HepG2 (cell line): ENCODE results near the gene SENP5. TPM values are rescaled to one million over a fixed set of nuclear protein-coding genes. Genes with fewer than 3 reads are reported as not detected.

ENCODE experiments used
- ATF7 ChIP-seq, 2 experiments: fragments of 450-650 bp in 1 of 2; sonication (generic) in 1 of 2; formaldehyde crosslinking in 1 of 2; IDR thresholded peaks; 2 replicates each; pipeline versions ENCODE4 v1.4.0 to v1.6.1; 2016 to 2020; ENCODE audit warnings: antibody characterized with exemption in 1 of 2, mild to moderate bottlenecking in 1 of 2, missing genetic modification reagents in 1 of 2
- CC2D1A ChIP-seq: sonication (generic); formaldehyde crosslinking; IDR thresholded peaks from 2 replicates; pipeline ENCODE4 v1.8.1; 2023; ENCODE audit warnings: mild to moderate bottlenecking, missing genetic modification reagents
- FOSL2 ChIP-seq: sonication (generic); formaldehyde crosslinking; IDR thresholded peaks from 2 replicates; pipeline ENCODE4 v1.4.0; 2020; ENCODE audit warnings: missing genetic modification reagents
- GABPB1 ChIP-seq: IDR thresholded peaks from 2 replicates; pipeline ENCODE4 v1.6.1; 2016; ENCODE audit warnings: mild to moderate bottlenecking, missing genetic modification reagents, moderate library complexity, missing compliant biosample characterization
- HMGA1 ChIP-seq: sonication (generic); formaldehyde crosslinking; conservative IDR thresholded peaks from 2 replicates; pipeline ENCODE4 v1.4.0; 2020; ENCODE audit warnings: missing genetic modification reagents
- JUND ChIP-seq: sonication (generic); formaldehyde crosslinking; IDR thresholded peaks from 2 replicates; pipeline ENCODE4 v1.8.0; 2022; ENCODE audit warnings: mild to moderate bottlenecking, missing genetic modification reagents
- KLF11 ChIP-seq: IDR thresholded peaks from 2 replicates; pipeline ENCODE4 v1.6.1; 2016; ENCODE audit warnings: missing compliant biosample characterization
- KMT2A ChIP-seq: sonication (generic); formaldehyde crosslinking; IDR thresholded peaks from 2 replicates; pipeline ENCODE4 v1.4.0; 2020; ENCODE audit warnings: missing genetic modification reagents
- MXD4 ChIP-seq: IDR thresholded peaks from 2 replicates; pipeline ENCODE4 v1.6.1; 2016; ENCODE audit warnings: mild to moderate bottlenecking, missing biosample characterization, missing genetic modification reagents
- NFE2L1 ChIP-seq: sonication (generic); formaldehyde crosslinking; IDR thresholded peaks from 2 replicates; pipeline ENCODE4 v1.4.0; 2020; ENCODE audit warnings: missing genetic modification reagents, mild to moderate bottlenecking, borderline replicate concordance
- PTBP1 ChIP-seq: fragments of 200-400 bp; formaldehyde crosslinking; IDR thresholded peaks from 2 replicates; pipeline ENCODE4 v1.6.1; 2018; ENCODE audit warnings: low read length, low read depth; ENCODE audit not compliant: poor library complexity, severe bottlenecking
- RFX1 ChIP-seq: fragments of 450-650 bp; IDR thresholded peaks from 2 replicates; pipeline ENCODE4 v1.6.1; 2017
- RXRB ChIP-seq: IDR thresholded peaks from 2 replicates; pipeline ENCODE4 v1.6.1; 2016; ENCODE audit warnings: borderline replicate concordance, missing genetic modification reagents, missing compliant biosample characterization
- SRSF1 ChIP-seq: fragments of 200-400 bp; formaldehyde crosslinking; optimal IDR thresholded peaks from 2 replicates; pipeline ENCODE3; 2017; ENCODE audit warnings: mild to moderate bottlenecking, low read depth, low read length, moderate library complexity
- SSRP1 ChIP-seq: IDR thresholded peaks from 2 replicates; pipeline ENCODE4 v1.6.1; 2016; ENCODE audit warnings: control low read depth
- TRIM24 ChIP-seq: sonication (generic); formaldehyde crosslinking; IDR thresholded peaks from 2 replicates; pipeline ENCODE4 v1.8.0; 2022; ENCODE audit warnings: mild to moderate bottlenecking, missing genetic modification reagents
- XRCC5 ChIP-seq: fragments of 200-400 bp; formaldehyde crosslinking; optimal IDR thresholded peaks from 2 replicates; pipeline ENCODE3; 2017; ENCODE audit warnings: mild to moderate bottlenecking, low read length
- ZFP90 ChIP-seq: sonication (generic); formaldehyde crosslinking; IDR thresholded peaks from 2 replicates; pipeline ENCODE4 v1.8.0; 2022; ENCODE audit warnings: missing genetic modification reagents, mild to moderate bottlenecking, inconsistent platforms, borderline replicate concordance
- ZGPAT ChIP-seq: IDR thresholded peaks from 2 replicates; pipeline ENCODE4 v1.6.1; 2016; ENCODE audit warnings: mild to moderate bottlenecking
- ZKSCAN5 ChIP-seq: sonication (generic); formaldehyde crosslinking; IDR thresholded peaks from 2 replicates; pipeline ENCODE4 v1.5.1; 2020; ENCODE audit warnings: mild to moderate bottlenecking, missing genetic modification reagents
- ZNF263 ChIP-seq: sonication (generic); formaldehyde crosslinking; IDR thresholded peaks from 2 replicates; pipeline ENCODE4 v1.4.0; 2020; ENCODE audit warnings: missing genetic modification reagents
- ZNF530 ChIP-seq: sonication (generic); formaldehyde crosslinking; IDR thresholded peaks from 2 replicates; pipeline ENCODE4 v1.5.0; 2020; ENCODE audit warnings: low read depth, mild to moderate bottlenecking, missing genetic modification reagents
- ZNF615 ChIP-seq: sonication (generic); formaldehyde crosslinking; IDR thresholded peaks from 2 replicates; pipeline ENCODE4 v1.5.0; 2020; ENCODE audit warnings: mild to moderate bottlenecking, missing genetic modification reagents, borderline replicate concordance
- ZNF644 ChIP-seq: IDR thresholded peaks from 2 replicates; pipeline ENCODE4 v1.6.1; 2016; ENCODE audit warnings: low read depth
- ZNF790 ChIP-seq: sonication (generic); formaldehyde crosslinking; IDR thresholded peaks from 2 replicates; pipeline ENCODE4 v1.8.0; 2022; ENCODE audit warnings: missing genetic modification reagents, mild to moderate bottlenecking, borderline replicate concordance
- ZNF879 ChIP-seq: sonication (generic); formaldehyde crosslinking; IDR thresholded peaks from 2 replicates; pipeline ENCODE4 v1.8.1; 2023; ENCODE audit warnings: missing genetic modification reagents
- ZSCAN29 ChIP-seq: sonication (generic); formaldehyde crosslinking; conservative IDR thresholded peaks from 2 replicates; pipeline ENCODE4 v1.4.0; 2020; ENCODE audit warnings: mild to moderate bottlenecking, missing genetic modification reagents
- polyA plus RNA-seq, 8 experiments: library from polyadenylated mRNA; depleted of rRNA in 3 of 8; stranded (reverse) in 7 of 8; unstranded in 1 of 8; fragments of >200 nt; fragmentation: Illumina TruSeq in 4 of 8; extraction: Trizol in 4 of 8; gene quantifications; 2 replicates each; pipeline versions ENCODE4 v1.2.1 to v1.2.3, GENCODE V29; 2011 to 2016; ENCODE audit warnings: low read depth in 4 of 8, missing spikeins in 1 of 8, mixed read lengths in 1 of 8; ENCODE audit not compliant: insufficient read depth in 1 of 8
- total RNA-seq, 5 experiments: library from RNA; depleted of rRNA; stranded (reverse); fragments of >200 nt; fragmentation: Illumina TruSeq; extraction: Trizol; gene quantifications; 2 replicates each; pipeline ENCODE4 v1.2.3, GENCODE V29; 2016; ENCODE audit warnings: low read depth in 1 of 5
- TF ChIP-seq, protein P1 (sequence below): IDR thresholded peaks from 2 replicates; pipeline ENCODE4 v1.6.1; 2016; ENCODE audit warnings: low read depth
- TF ChIP-seq, protein P2 (sequence below): sonication (generic); formaldehyde crosslinking; IDR thresholded peaks from 2 replicates; pipeline ENCODE4 v1.5.1; 2020; ENCODE audit warnings: missing genetic modification reagents, mild to moderate bottlenecking, borderline replicate concordance

SENP5 gene
- total and polyA plus RNA-seq, 2 of the 13 experiments (the other 11 are each of a cell fraction or from before 2014, with no cell fraction given) = 17.6 to 30.9 TPM

DNA sequence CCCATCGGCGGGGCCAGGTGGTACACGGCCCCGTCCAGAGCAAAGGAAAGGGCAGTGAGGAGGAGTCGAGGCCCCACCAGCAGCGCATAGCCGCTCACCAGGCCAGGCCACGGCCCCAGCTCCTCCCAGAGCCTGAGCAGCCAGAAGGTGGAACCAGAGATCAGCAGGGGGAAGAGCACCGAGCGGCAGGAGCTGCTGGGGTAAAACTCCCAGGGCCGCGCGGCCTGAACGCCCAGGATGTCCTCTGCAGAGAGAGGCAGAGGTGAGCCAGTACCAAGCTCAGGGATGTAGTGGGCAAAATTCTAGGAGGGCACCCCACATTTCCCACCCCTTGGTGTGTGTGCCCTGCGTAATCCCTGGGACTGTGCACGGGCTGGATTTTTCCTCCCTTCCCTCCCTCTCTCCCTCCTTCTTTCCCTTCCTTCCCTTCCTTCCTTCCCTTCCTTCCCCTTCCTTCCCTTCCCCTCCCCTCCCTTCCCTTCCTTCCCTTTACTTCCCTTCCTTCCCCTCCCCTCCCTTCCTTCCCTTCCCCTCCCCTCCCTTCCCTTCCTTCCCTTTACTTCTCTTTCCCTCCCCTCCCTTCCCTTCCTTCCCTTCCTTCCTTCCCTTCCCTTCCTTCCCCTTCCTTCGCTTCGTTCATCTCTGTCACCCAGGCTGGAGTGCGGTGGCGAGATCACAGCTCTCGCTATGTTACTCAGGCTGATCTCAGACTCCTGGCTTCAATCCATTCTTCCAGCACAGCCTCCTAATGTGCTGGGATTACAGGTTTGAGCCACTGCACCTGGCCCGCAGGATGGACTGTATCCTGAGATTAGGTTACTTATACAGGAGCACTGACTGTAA, 80.9 kb downstream of the SENP5 start (continued):
- TF ChIP-seq GABPB1 (peak; percentile 40; the same call in 1 of the 2 replicates), ZGPAT (CRISPR knock-in tag) (peak; percentile 17; the same call in 1 of the 2 replicates), KMT2A (CRISPR knock-in tag) (no peak), SRSF1 (no peak), ZSCAN29 (CRISPR knock-in tag) (no peak), SSRP1 (CRISPR knock-in tag) (no peak), ZNF530 (CRISPR knock-in tag) (no peak), ZNF644 (no peak), ZNF879 (CRISPR knock-in tag) (no peak), ZNF615 (CRISPR knock-in tag) (no peak), CC2D1A (CRISPR knock-in tag) (no peak), KLF11 (CRISPR knock-in tag) (no peak), TRIM24 (CRISPR knock-in tag) (no peak), MXD4 (CRISPR knock-in tag) (no peak), FOSL2 (CRISPR knock-in tag) (no peak), ZKSCAN5 (CRISPR knock-in tag) (no peak), ZNF790 (CRISPR knock-in tag) (no peak), ATF7 (IDR thresholded peaks at IDR 0.05) (no peak), ATF7 (CRISPR knock-in tag; IDR thresholded peaks at IDR 0.05) (no peak), JUND (CRISPR knock-in tag) (no peak), RFX1 (no peak), XRCC5 (no peak), ZFP90 (CRISPR knock-in tag) (no peak), RXRB (0 out of 2 replicates have a peak, but pooled peaks have one; percentile 50), NFE2L1 (CRISPR knock-in tag) (no peak), ZNF263 (CRISPR knock-in tag) (peak; percentile 79), PTBP1 (no peak), HMGA1 (no peak)
- TF ChIP-seq, protein P1, sequence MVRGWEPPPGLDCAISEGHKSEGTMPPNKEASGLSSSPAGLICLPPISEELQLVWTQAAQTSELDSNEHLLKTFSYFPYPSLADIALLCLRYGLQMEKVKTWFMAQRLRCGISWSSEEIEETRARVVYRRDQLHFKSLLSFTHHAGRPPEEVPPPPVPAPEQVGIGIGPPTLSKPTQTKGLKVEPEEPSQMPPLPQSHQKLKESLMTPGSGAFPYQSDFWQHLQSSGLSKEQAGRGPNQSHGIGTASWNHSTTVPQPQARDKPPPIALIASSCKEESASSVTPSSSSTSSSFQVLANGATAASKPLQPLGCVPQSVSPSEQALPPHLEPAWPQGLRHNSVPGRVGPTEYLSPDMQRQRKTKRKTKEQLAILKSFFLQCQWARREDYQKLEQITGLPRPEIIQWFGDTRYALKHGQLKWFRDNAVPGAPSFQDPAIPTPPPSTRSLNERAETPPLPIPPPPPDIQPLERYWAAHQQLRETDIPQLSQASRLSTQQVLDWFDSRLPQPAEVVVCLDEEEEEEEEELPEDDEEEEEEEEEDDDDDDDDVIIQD = no peak
- TF ChIP-seq, protein P2, sequence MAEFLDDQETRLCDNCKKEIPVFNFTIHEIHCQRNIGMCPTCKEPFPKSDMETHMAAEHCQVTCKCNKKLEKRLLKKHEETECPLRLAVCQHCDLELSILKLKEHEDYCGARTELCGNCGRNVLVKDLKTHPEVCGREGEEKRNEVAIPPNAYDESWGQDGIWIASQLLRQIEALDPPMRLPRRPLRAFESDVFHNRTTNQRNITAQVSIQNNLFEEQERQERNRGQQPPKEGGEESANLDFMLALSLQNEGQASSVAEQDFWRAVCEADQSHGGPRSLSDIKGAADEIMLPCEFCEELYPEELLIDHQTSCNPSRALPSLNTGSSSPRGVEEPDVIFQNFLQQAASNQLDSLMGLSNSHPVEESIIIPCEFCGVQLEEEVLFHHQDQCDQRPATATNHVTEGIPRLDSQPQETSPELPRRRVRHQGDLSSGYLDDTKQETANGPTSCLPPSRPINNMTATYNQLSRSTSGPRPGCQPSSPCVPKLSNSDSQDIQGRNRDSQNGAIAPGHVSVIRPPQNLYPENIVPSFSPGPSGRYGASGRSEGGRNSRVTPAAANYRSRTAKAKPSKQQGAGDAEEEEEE (CRISPR knock-in tag) = no peak
